GM23248 (cell line): ENCODE measurements around the gene AAMDC. TPM values are rescaled to one million over a fixed set of nuclear protein-coding genes. Genes with fewer than 3 reads are reported as not detected.
"Not testable (repeated sequence)": the region's sequence is repeated elsewhere in the genome, so short reads cannot be mapped to it uniquely, and the experiment has no call there.

Source experiments
- DNase-seq: peaks from one replicate; pipeline ENCODE4 v3.0.0-alpha.2; 2015
- H2AFZ ChIP-seq: fragments of 200-600 bp; sonication (generic); 2 replicates; pipeline ENCODE4 v1.6.1; 2016; ENCODE audit warnings: antibody characterized with exemption
- H3F3A ChIP-seq: fragments of 200-600 bp; sonication (generic); 2 replicates; pipeline ENCODE4 v1.6.1; 2016; ENCODE audit warnings: mild to moderate bottlenecking, antibody characterized with exemption, mixed run types; ENCODE audit not compliant: insufficient read depth
- H3K27ac ChIP-seq: fragments of 200-600 bp; sonication (generic); 2 replicates; pipeline ENCODE4 v1.5.1; 2016; ENCODE audit warnings: mild to moderate bottlenecking
- H3K27me3 ChIP-seq: fragments of 200-600 bp; sonication (generic); replicated peaks from 2 replicates; pipeline ENCODE4 v1.6.1; 2016; ENCODE audit warnings: mild to moderate bottlenecking; ENCODE audit not compliant: insufficient read depth
- H3K36me3 ChIP-seq: fragments of 200-600 bp; sonication (generic); 2 replicates; pipeline ENCODE4 v1.6.1; 2016; ENCODE audit warnings: low read depth, mild to moderate bottlenecking
- H3K4me1 ChIP-seq: fragments of 200-600 bp; sonication (generic); 2 replicates; pipeline ENCODE4 v1.6.1; 2016; ENCODE audit warnings: mild to moderate bottlenecking; ENCODE audit not compliant: insufficient read depth
- H3K4me2 ChIP-seq: fragments of 200-600 bp; sonication (generic); one replicate; pipeline ENCODE4 v1.6.1; 2016; ENCODE audit warnings: mild to moderate bottlenecking; ENCODE audit not compliant: unreplicated experiment
- H3K4me3 ChIP-seq: fragments of 200-600 bp; sonication (generic); 2 replicates; pipeline ENCODE4 v1.5.1; 2016; ENCODE audit warnings: mild to moderate bottlenecking
- H3K79me2 ChIP-seq: fragments of 200-600 bp; sonication (generic); 2 replicates; pipeline ENCODE4 v1.6.1; 2016; ENCODE audit warnings: mild to moderate bottlenecking; ENCODE audit not compliant: insufficient read depth
- H3K9ac ChIP-seq: fragments of 200-600 bp; sonication (generic); 2 replicates; pipeline ENCODE4 v1.6.1; 2016; ENCODE audit warnings: mild to moderate bottlenecking
- H3K9me2 ChIP-seq: fragments of 200-600 bp; sonication (generic); 2 replicates; pipeline ENCODE4 v1.6.1; 2016; ENCODE audit warnings: mixed run types, mild to moderate bottlenecking, moderate library complexity; ENCODE audit not compliant: insufficient read depth
- H3K9me3 ChIP-seq: fragments of 200-600 bp; sonication (generic); one replicate; pipeline ENCODE4 v1.6.1; 2017; ENCODE audit warnings: low read depth
- H4K20me1 ChIP-seq: fragments of 200-600 bp; sonication (generic); 2 replicates; pipeline ENCODE4 v1.6.0; 2016; ENCODE audit not compliant: insufficient read depth
- EZH2 ChIP-seq: fragments of 200-600 bp; sonication (generic); IDR thresholded peaks from 2 replicates; pipeline ENCODE4 v1.6.1; 2018; ENCODE audit warnings: antibody characterized with exemption, mild to moderate bottlenecking; ENCODE audit not compliant: insufficient read depth, poor library complexity, severe bottlenecking
- EZH2phosphoT487 ChIP-seq: fragments of 200-600 bp; sonication (generic); IDR thresholded peaks from 2 replicates; pipeline ENCODE4 v1.6.1; 2018; ENCODE audit warnings: antibody characterized with exemption, moderate library complexity, mild to moderate bottlenecking, low read depth; ENCODE audit not compliant: insufficient read depth
- WGBS, 2 experiments: methylation state at CpG; one replicate each; pipeline ENCODE4 v1.1.6; 2015 to 2017; ENCODE audit warnings: low lambda C conversion rate in 2 of 2, low coverage in 1 of 2; ENCODE audit errors: missing lambda C conversion rate in 2 of 2; 5-methylcytosine and 5-hydroxymethylcytosine counted together
- in situ Hi-C: fragments of 300-500 bp; cut with MboI; formaldehyde crosslinking; loops from 2 replicates; pipeline ENCODE4 v1.15.0; 2020
- polyA plus RNA-seq: library from polyadenylated mRNA; unstranded; fragments of >200 nt; fragmentation: Nextera tagmentation; extraction: Ambion mirVana; gene quantifications from 2 replicates; pipeline ENCODE4 v1.2.1, GENCODE V29; 2016
- total RNA-seq: library from RNA; depleted of rRNA; stranded (reverse); fragments of >200 nt; shearing (Covaris generic); gene quantifications from 2 replicates; pipeline ENCODE4 v1.2.3, GENCODE V29; 2014

AAMDC gene
- total and polyA plus RNA-seq, 2 experiments from 2014 or later = 7.3 to 55.2 TPM

GRCh38 chr11:77891703-77892102 is 70.8 kb downstream of the AAMDC start:
- H3K4me2 ChIP-seq, in situ Hi-C loops, H3K4me1 ChIP-seq, H3K9me3 ChIP-seq, DNase-seq, H3K27ac ChIP-seq, H3K9me2 ChIP-seq, H3K9ac ChIP-seq, H2AFZ ChIP-seq, H3K4me3 ChIP-seq, H3K79me2 ChIP-seq, H3K27me3 ChIP-seq, H4K20me1 ChIP-seq, H3K36me3 ChIP-seq: not testable (repeated sequence)
- WGBS, 2 experiments = 98 to 100% methylated on average over 3 to 4 of the region's 4 CpGs
- H3F3A ChIP-seq = peaks cover 18% of the 10 kb centered on the region; the same call in 1 of the 2 replicates

DNA sequence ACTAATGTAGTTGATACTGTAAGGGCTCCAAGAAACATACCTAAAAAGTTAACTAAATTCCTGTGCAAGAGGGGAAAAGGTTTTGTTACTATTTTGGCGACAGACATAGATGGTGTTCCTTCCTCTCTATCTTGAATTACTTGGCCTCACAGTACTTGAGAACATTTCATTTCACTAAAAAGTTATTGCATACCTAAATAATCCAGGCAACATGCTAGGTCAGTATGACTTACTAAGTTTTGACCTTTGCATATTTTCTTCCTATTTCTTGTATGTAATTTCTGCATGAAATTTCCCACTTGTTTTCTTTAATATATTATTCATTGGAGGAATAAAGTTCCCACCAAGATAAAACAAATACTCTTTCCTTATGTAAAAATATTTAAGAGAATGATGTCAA is 74.0 kb downstream of the AAMDC start:
- H3K4me3 ChIP-seq, H3K27ac ChIP-seq, H3K4me2 ChIP-seq, H3K4me1 ChIP-seq, H3K9me2 ChIP-seq, H3K9ac ChIP-seq, DNase-seq, H3K36me3 ChIP-seq, H2AFZ ChIP-seq, in situ Hi-C loops, H3K9me3 ChIP-seq, H3K79me2 ChIP-seq, H3K27me3 ChIP-seq, H4K20me1 ChIP-seq: not testable (repeated sequence)
- H3F3A ChIP-seq = peaks cover 15% of the 10 kb centered on the region; the same call in 1 of the 2 replicates
- 91 to 95% methylated on average over 1 of the region's 1 CpG for WGBS, 2 experiments

DNA sequence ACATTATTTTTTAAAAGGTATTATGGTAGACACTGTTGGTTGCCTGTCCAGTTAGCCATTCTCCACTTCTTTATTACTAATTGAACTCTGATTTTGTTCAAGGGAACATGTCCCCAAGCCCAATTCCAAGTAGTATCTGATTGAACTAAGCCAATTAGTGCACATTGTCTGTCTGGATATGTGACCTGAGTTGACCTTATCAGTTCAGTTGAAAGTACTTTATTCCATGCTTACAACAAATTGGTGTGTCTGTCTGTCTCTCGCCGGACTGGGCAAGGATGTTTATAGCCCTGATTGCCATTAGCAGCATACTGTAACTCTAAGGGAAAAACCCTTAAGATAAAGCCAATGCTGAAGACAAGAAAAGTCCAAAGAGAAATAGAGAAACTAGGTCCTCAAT is 87.9 kb downstream of the AAMDC start:
- Histone ChIP-seq H3K27ac (no peak overlapping the region), H3K36me3 (peaks cover 5% of the 10 kb centered on the region; the same call in 1 of the 2 replicates), H3K4me2 (no peak overlapping the region), H3K79me2 (no peaks in the 10 kb centered on the region), H3F3A (peaks cover under 1% of the 10 kb centered on the region; the same call in 1 of the 2 replicates), H3K27me3 (no peaks in the 10 kb centered on the region), H3K4me1 (peaks cover under 1% of the 10 kb centered on the region), H3K9ac (no peak overlapping the region), H4K20me1 (no peaks in the 10 kb centered on the region), H3K9me2 (no peaks in the 10 kb centered on the region), H3K9me3 (no peaks in the 10 kb centered on the region), H3K4me3 (no peak overlapping the region), H2AFZ (no peak overlapping the region)
- no peak for DNase-seq
- WGBS, 2 experiments = 78 to 88% methylated on average over 2 of the region's 2 CpGs
- in situ Hi-C loops = no loop called here
- no peak for TF ChIP-seq EZH2
- no peak for TF ChIP-seq EZH2phosphoT487

DNA sequence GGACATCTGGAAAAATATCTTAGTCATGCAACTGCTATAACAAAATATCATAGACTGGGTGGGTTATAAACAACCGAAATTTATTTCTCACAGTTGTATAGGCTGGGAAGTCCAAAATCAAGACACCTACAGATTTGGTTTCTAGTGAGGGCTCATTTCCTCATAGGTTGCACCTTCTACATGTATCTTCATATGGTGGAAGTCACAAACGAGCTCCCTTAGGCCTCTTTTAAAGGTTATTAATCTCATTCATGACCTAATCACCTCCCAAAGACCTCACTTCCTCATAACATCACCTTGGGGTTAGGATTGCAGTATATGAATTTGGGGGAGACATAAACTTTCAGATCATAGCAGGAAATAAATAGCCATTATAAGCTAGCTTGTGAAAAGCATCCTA is 88.3 kb downstream of the AAMDC start:
- H3K9me3 ChIP-seq = no peaks in the 10 kb centered on the region
- H3K27ac ChIP-seq = no peak overlapping the region
- H2AFZ ChIP-seq = no peak overlapping the region
- H3K4me1 ChIP-seq = peaks cover 5% of the 10 kb centered on the region
- no peaks in the 10 kb centered on the region for H3K27me3 ChIP-seq
- H3K4me2 ChIP-seq = no peak overlapping the region
- no peak overlapping the region for H3K9ac ChIP-seq
- in situ Hi-C loops = no loop called here
- DNase-seq = no peak
- 95 to 100% methylated on average over 2 of the region's 2 CpGs for WGBS, 2 experiments
- no peak for TF ChIP-seq EZH2
- no peak for TF ChIP-seq EZH2phosphoT487
- no peaks in the 10 kb centered on the region for H4K20me1 ChIP-seq
- peaks cover 3% of the 10 kb centered on the region; the same call in 1 of the 2 replicates for H3F3A ChIP-seq
- H3K79me2 ChIP-seq = no peaks in the 10 kb centered on the region
- no peak overlapping the region for H3K4me3 ChIP-seq
- no peaks in the 10 kb centered on the region for H3K9me2 ChIP-seq
- peaks cover 5% of the 10 kb centered on the region; the same call in 1 of the 2 replicates for H3K36me3 ChIP-seq

- peaks cover 11% of the 10 kb centered on the region for H3F3A ChIP-seq
- H4K20me1 ChIP-seq, H3K9ac ChIP-seq, H3K9me2 ChIP-seq, H3K4me2 ChIP-seq, H3K36me3 ChIP-seq, H3K4me3 ChIP-seq, H2AFZ ChIP-seq, H3K79me2 ChIP-seq, in situ Hi-C loops, H3K27ac ChIP-seq, H3K27me3 ChIP-seq, H3K9me3 ChIP-seq: not testable (repeated sequence)
- DNase-seq = peak; percentile 9
- H3K4me1 ChIP-seq = peaks cover 11% of the 10 kb centered on the region
- 97 to 99% methylated on average over 6 of the region's 6 CpGs for WGBS, 2 experiments
Measured at GRCh38 chr11:77910828-77911227, 89.9 kb downstream of the AAMDC start.

- H3K27ac ChIP-seq, H3K79me2 ChIP-seq, H3K27me3 ChIP-seq, H2AFZ ChIP-seq, DNase-seq, H3K4me2 ChIP-seq, H3K9ac ChIP-seq, H3K36me3 ChIP-seq, H3K9me3 ChIP-seq, H3K4me3 ChIP-seq, in situ Hi-C loops, H3K9me2 ChIP-seq, H4K20me1 ChIP-seq: not testable (repeated sequence)
- Histone ChIP-seq H3K4me1 (peaks cover 11% of the 10 kb centered on the region), H3F3A (peaks cover 11% of the 10 kb centered on the region)
- WGBS, 2 experiments = 84 to 85% methylated on average over 4 of the region's 4 CpGs
Measured at GRCh38 chr11:77913608-77914306, 92.8 kb downstream of the AAMDC start.

DNA sequence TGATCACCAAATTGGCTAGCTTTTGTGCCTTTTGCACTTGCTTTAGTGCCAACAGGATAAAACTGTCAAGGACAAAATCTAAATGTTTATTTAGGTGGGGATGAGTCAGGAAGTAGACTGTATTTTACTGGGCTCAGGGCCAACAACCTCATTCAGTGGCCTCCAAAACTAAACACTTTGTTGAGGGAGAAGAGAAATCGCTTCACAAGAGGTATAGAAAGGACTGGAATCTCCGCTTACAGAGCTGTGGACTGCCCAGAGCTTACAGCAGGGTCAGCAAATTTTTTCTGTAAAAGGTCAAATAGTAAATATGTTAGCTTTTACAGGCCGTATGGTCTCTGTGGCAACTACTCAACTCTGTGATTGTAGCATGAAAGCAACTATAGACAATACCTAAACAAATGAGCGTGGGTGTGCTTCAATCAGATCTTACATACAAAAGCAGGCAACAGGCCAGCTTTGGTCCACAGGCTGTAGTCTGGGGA is 93.4 kb downstream of the AAMDC start:
- not testable (repeated sequence) for H3K9ac ChIP-seq, H3K27ac ChIP-seq
- 75 to 76% methylated on average over 4 of the region's 4 CpGs for WGBS, 2 experiments

More for the DNA sequence above, 93.4 kb downstream of the AAMDC start:
- peak overlapping the region; percentile 13 for H3K4me2 ChIP-seq
- H3K27me3 ChIP-seq, in situ Hi-C loops, H2AFZ ChIP-seq, H3K9me3 ChIP-seq, H4K20me1 ChIP-seq, H3K4me3 ChIP-seq, H3K36me3 ChIP-seq, H3K9me2 ChIP-seq, H3K79me2 ChIP-seq: not testable (repeated sequence)
- DNase-seq = peak; percentile 85
- H3F3A ChIP-seq = peaks cover 11% of the 10 kb centered on the region
- H3K4me1 ChIP-seq = peaks cover 11% of the 10 kb centered on the region
